SK-N-SH treated with all-trans-retinoic acid at 6 μM for 48 hours (cell line): ENCODE measurements around the gene ASTN2.

ENCODE experiments used
- ATAC-seq: fragments of 200-7000 bp; cut with Tn5 transposase; 3 replicates; pipeline ENCODE4 v1.9.1; 2020; ENCODE audit warnings: mild to moderate bottlenecking, moderate library complexity
- ARNTL ChIP-seq: fragments of 450-650 bp; formaldehyde crosslinking; IDR thresholded peaks from 2 replicates; pipeline ENCODE4 v1.5.0; 2020; ENCODE audit warnings: low read depth, mild to moderate bottlenecking, moderate library complexity, borderline replicate concordance
- BACH2 ChIP-seq: fragments of 250-450 bp; sonication (Bioruptor Pico); IDR thresholded peaks from 2 replicates; pipeline ENCODE4 v1.9.0; 2021; ENCODE audit warnings: mild to moderate bottlenecking, borderline replicate concordance
- CREB5 ChIP-seq: fragments of 250-450 bp; sonication (Bioruptor Pico); IDR thresholded peaks from 2 replicates; pipeline ENCODE4 v1.5.1; 2020; ENCODE audit warnings: low read depth, mild to moderate bottlenecking, moderate library complexity
- CSDC2 ChIP-seq: fragments of 250-450 bp; sonication (Bioruptor Pico); IDR thresholded peaks from 2 replicates; pipeline ENCODE4 v1.5.0; 2020; ENCODE audit warnings: mild to moderate bottlenecking, moderate library complexity
- CSRNP3 ChIP-seq: fragments of 250-450 bp; sonication (Bioruptor Pico); IDR thresholded peaks from 2 replicates; pipeline ENCODE4 v1.5.1; 2021; ENCODE audit warnings: mild to moderate bottlenecking, moderate library complexity
- ESRRG ChIP-seq: fragments of 250-450 bp; sonication (Bioruptor Pico); IDR thresholded peaks from 2 replicates; pipeline ENCODE4 v1.6.1; 2021; ENCODE audit warnings: mild to moderate bottlenecking
- GLIS3 ChIP-seq: fragments of 250-450 bp; sonication (Bioruptor Pico); IDR thresholded peaks from 2 replicates; pipeline ENCODE4 v1.5.0; 2020; ENCODE audit warnings: mild to moderate bottlenecking, moderate library complexity
- ISL1 ChIP-seq: fragments of 250-450 bp; sonication (Bioruptor Pico); IDR thresholded peaks from 2 replicates; pipeline ENCODE4 v2.1.2; 2022; ENCODE audit warnings: mild to moderate bottlenecking, moderate library complexity
- OSR1 ChIP-seq: fragments of 250-450 bp; sonication (Bioruptor Pico); IDR thresholded peaks from 2 replicates; pipeline ENCODE4 v1.8.0; 2022; ENCODE audit warnings: moderate library complexity, mild to moderate bottlenecking, inconsistent platforms
- PATZ1 ChIP-seq: fragments of 250-450 bp; sonication (Bioruptor Pico); IDR thresholded peaks from 2 replicates; pipeline ENCODE4 v1.8.0; 2020; ENCODE audit warnings: mild to moderate bottlenecking, moderate library complexity, borderline replicate concordance
- PPARA ChIP-seq: fragments of 250-450 bp; sonication (Bioruptor Pico); IDR thresholded peaks from 2 replicates; pipeline ENCODE4 v1.5.0; 2020; ENCODE audit warnings: mild to moderate bottlenecking, borderline replicate concordance
- RARB ChIP-seq: fragments of 250-450 bp; sonication (Bioruptor Pico); IDR thresholded peaks from 2 replicates; pipeline ENCODE4 v1.8.0; 2021; ENCODE audit warnings: mild to moderate bottlenecking, moderate library complexity
- SNAI2 ChIP-seq: fragments of 250-450 bp; sonication (Bioruptor Pico); IDR thresholded peaks from 2 replicates; pipeline ENCODE4 v1.5.0; 2020; ENCODE audit warnings: mild to moderate bottlenecking, moderate library complexity
- TCF4 ChIP-seq: fragments of 250-450 bp; sonication (Bioruptor Pico); IDR thresholded peaks from 2 replicates; pipeline ENCODE4 v1.8.0; 2021; ENCODE audit warnings: mild to moderate bottlenecking, moderate library complexity, borderline replicate concordance
- TOX ChIP-seq: fragments of 250-450 bp; sonication (Bioruptor Pico); IDR thresholded peaks from 2 replicates; pipeline ENCODE4 v1.8.0; 2021; ENCODE audit warnings: mild to moderate bottlenecking, moderate library complexity, borderline replicate concordance
- TSHZ2 ChIP-seq: fragments of 250-450 bp; sonication (Bioruptor Pico); IDR thresholded peaks from 2 replicates; pipeline ENCODE4 v1.5.0; 2020; ENCODE audit warnings: mild to moderate bottlenecking, moderate library complexity
- ZC3H10 ChIP-seq: fragments of 250-450 bp; sonication (Bioruptor Pico); IDR thresholded peaks from 2 replicates; pipeline ENCODE4 v1.5.1; 2021; ENCODE audit warnings: mild to moderate bottlenecking, moderate library complexity
- ZFP3 ChIP-seq: fragments of 250-450 bp; sonication (Bioruptor Pico); IDR thresholded peaks from 2 replicates; pipeline ENCODE4 v1.5.0; 2020; ENCODE audit warnings: mild to moderate bottlenecking, moderate library complexity
- ZFP30 ChIP-seq: fragments of 450-650 bp; formaldehyde crosslinking; IDR thresholded peaks from 2 replicates; pipeline ENCODE4 v1.5.0; 2022; ENCODE audit warnings: mild to moderate bottlenecking, moderate library complexity
- ZNF565 ChIP-seq: fragments of 450-650 bp; formaldehyde crosslinking; conservative IDR thresholded peaks from 2 replicates; pipeline ENCODE4 v1.5.0; 2020; ENCODE audit warnings: low read depth, mild to moderate bottlenecking, moderate library complexity
- ZNF70 ChIP-seq: fragments of 450-650 bp; formaldehyde crosslinking; IDR thresholded peaks from 2 replicates; pipeline ENCODE4 v1.5.0; 2020; ENCODE audit warnings: mild to moderate bottlenecking, moderate library complexity
- ZNF8 ChIP-seq: fragments of 450-650 bp; formaldehyde crosslinking; IDR thresholded peaks from 2 replicates; pipeline ENCODE4 v1.5.0; 2020; ENCODE audit warnings: mild to moderate bottlenecking, moderate library complexity

The ASTN2 gene

GRCh38 chr9:116641292-116642059, 773.4 kb downstream of the ASTN2 start (continued):
- TF ChIP-seq TSHZ2 (CRISPR knock-in tag) (no peak), RARB (CRISPR knock-in tag) (no peak)
- TF ChIP-seq, all 23 proteins: peak for 0

GRCh38 chr9:116639251-116639741, 775.6 kb downstream of the ASTN2 start:
- TF ChIP-seq ESRRG (CRISPR knock-in tag) (no peak), CREB5 (CRISPR knock-in tag) (no peak), TCF4 (CRISPR knock-in tag) (no peak), ZNF8 (CRISPR knock-in tag) (no peak), TSHZ2 (CRISPR knock-in tag) (no peak), ZC3H10 (CRISPR knock-in tag) (no peak), ZNF70 (CRISPR knock-in tag) (no peak), ZNF565 (CRISPR knock-in tag) (no peak), CSRNP3 (CRISPR knock-in tag) (no peak), OSR1 (no peak), ZFP30 (CRISPR knock-in tag) (no peak), GLIS3 (CRISPR knock-in tag) (no peak), CSDC2 (CRISPR knock-in tag) (no peak), ISL1 (no peak), PPARA (CRISPR knock-in tag) (no peak), SNAI2 (CRISPR knock-in tag) (no peak)

GRCh38 chr9:116635908-116636307, 778.9 kb downstream of the ASTN2 start:
- no peak for TF ChIP-seq ZNF8 (CRISPR knock-in tag)
- no peak for TF ChIP-seq ZNF70 (CRISPR knock-in tag)
- no peak for TF ChIP-seq TOX
- no peak for ATAC-seq

More at GRCh38 chr9:116639251-116639741, 775.6 kb downstream of the ASTN2 start:
- ATAC-seq, result peak; percentile 53; the same call in 2 of the 3 replicates

- ATAC-seq, result peak; percentile 87
- TF ChIP-seq BACH2 (no peak), PATZ1 (CRISPR knock-in tag) (no peak), SNAI2 (CRISPR knock-in tag) (no peak), ZC3H10 (CRISPR knock-in tag) (peak; percentile 67; the same call in 1 of the 2 replicates), ZFP30 (CRISPR knock-in tag) (no peak; the same call in 1 of the 2 replicates), ISL1 (peak; percentile 83), TCF4 (CRISPR knock-in tag) (0 out of 2 replicates have a peak, but pooled peaks have one; percentile 18), ARNTL (no peak), RARB (CRISPR knock-in tag) (0 out of 2 replicates have a peak, but pooled peaks have one; percentile 58), ZFP3 (no peak), ZNF70 (CRISPR knock-in tag) (no peak), CSRNP3 (CRISPR knock-in tag) (no peak), ESRRG (CRISPR knock-in tag) (no peak)
Observed at GRCh38 chr9:116632990-116633838, 781.6 kb downstream of the ASTN2 start.
